ENCODE results near the gene KLF13. TPM values are rescaled to one million over a fixed set of nuclear protein-coding genes. Genes with fewer than 3 reads are reported as not detected.

Gene KLF13
- total RNA-seq, 1 donor from 2014 or later = 26.9 TPM

DNA sequence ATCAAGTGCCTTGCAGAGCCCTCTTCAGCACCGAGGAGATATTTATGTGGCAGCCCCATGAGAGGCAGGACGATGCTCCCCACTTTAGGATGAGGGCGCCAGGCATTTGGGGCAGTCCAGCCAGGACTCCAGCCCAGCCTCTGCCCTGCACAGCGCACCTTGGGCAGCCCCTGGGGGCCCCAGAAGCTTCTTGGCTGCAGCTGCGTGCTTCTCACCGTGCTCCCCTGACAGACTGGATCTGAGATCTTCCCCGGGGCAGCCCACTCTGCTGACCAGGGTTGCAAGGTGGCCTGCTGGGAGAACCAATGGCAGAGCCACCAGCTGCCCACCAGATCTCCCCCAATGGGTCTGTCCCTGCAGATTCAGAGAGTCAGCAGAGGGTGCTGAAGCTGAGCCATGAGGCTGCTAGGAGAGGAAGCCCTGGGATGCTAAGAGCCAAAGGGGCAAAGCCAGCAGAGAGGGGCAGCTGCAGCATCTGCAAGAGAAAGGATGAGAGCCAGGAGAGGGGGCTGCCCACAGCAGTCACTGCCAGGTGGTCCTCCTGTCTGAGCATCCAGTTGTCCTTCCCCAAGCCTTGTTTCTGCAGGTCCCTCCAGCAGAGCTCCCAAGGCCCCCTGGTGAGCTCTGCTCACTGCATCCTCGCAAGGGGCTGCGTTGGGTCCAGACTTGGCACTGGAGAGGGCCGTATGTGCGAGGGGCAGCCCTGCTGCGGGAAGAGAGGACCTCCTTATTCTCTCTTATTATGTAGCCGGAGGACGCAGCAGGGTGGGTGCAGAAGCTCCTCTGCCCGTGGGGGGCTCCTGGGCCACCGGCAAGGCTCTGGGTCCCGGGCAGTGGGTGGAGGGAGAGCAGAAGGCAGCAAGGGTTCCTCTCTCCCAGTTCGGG, 14.7 kb upstream of the KLF13 start:
- DNase-seq (ENCODE audit: low spot score, unreplicated experiment) = no peak
- Mint-ChIP-seq H3K4me3 (ENCODE audit: low read depth) (no peak overlapping the region), H3K27me3 (peaks cover 18% of the 10 kb centered on the region), H3K36me3 (ENCODE audit: insufficient read depth) (no peaks in the 10 kb centered on the region), H3K9me3 (ENCODE audit: low read depth) (no peaks in the 10 kb centered on the region), H3K4me1 (ENCODE audit: low read depth) (peaks cover 3% of the 10 kb centered on the region), H3K27ac (no peak overlapping the region)
- TF ChIP-seq, protein P1, sequence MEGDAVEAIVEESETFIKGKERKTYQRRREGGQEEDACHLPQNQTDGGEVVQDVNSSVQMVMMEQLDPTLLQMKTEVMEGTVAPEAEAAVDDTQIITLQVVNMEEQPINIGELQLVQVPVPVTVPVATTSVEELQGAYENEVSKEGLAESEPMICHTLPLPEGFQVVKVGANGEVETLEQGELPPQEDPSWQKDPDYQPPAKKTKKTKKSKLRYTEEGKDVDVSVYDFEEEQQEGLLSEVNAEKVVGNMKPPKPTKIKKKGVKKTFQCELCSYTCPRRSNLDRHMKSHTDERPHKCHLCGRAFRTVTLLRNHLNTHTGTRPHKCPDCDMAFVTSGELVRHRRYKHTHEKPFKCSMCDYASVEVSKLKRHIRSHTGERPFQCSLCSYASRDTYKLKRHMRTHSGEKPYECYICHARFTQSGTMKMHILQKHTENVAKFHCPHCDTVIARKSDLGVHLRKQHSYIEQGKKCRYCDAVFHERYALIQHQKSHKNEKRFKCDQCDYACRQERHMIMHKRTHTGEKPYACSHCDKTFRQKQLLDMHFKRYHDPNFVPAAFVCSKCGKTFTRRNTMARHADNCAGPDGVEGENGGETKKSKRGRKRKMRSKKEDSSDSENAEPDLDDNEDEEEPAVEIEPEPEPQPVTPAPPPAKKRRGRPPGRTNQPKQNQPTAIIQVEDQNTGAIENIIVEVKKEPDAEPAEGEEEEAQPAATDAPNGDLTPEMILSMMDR (IDR thresholded peaks at IDR 0.05; ENCODE audit: unreplicated experiment) = no peak

DNA sequence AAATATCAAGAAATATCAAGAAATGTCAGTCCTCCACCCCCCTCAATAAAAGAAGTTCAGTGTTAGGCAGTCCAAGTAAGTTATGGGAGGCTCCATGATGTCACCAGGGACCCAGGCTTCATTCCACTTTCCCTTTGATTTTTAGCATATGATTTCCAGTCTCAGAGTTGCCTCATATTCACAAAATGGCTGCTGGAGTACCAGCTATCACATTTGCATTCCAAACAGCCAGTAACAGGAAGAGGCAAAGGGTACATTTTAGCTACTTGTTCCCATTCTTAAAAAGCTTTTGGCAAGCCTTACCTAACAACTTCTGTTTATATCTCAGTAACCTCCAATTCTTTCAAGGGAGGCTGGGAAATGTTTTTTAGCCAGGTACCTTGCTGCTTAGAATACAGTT, 13.4 kb upstream of the KLF13 start:
- no peak overlapping the region for H3K27ac Mint-ChIP-seq
- H3K36me3 Mint-ChIP-seq (ENCODE audit: insufficient read depth) = no peaks in the 10 kb centered on the region
- H3K27me3 Mint-ChIP-seq = peaks cover 15% of the 10 kb centered on the region
- H3K9me3 Mint-ChIP-seq (ENCODE audit: low read depth) = no peaks in the 10 kb centered on the region
- H3K4me1 Mint-ChIP-seq (ENCODE audit: low read depth) = no peaks in the 10 kb centered on the region
- no peak for DNase-seq (ENCODE audit: low spot score, unreplicated experiment)
- TF ChIP-seq, protein P1 (IDR thresholded peaks at IDR 0.05; ENCODE audit: unreplicated experiment) = no peak
- H3K4me3 Mint-ChIP-seq (ENCODE audit: low read depth) = no peak overlapping the region

DNA sequence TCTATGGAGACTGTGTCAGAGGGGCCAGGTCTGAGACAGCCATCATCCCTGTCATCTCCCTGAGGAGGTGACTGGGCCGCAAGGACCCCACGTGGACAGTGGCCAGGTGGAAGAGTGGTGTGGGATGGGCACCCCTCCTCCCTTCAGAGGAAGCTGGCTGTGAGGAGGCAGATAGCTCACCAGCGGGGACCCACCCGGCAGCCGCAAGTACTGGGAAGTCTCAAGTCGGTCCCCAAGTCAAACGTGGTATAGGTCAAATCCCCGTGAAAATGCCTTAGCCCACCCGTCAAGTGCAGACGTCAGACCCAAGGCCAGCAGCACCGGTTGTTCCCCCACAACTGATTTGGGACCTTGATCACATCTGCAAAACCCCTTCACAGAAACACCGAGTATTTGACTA, 12.3 kb upstream of the KLF13 start:
- no peaks in the 10 kb centered on the region for H3K4me1 Mint-ChIP-seq (ENCODE audit: low read depth)
- H3K27me3 Mint-ChIP-seq = peaks cover 13% of the 10 kb centered on the region
- TF ChIP-seq, protein P1 (IDR thresholded peaks at IDR 0.05; ENCODE audit: unreplicated experiment) = no peak
- H3K27ac Mint-ChIP-seq = no peak overlapping the region
- H3K36me3 Mint-ChIP-seq (ENCODE audit: insufficient read depth) = no peaks in the 10 kb centered on the region
- no peak for DNase-seq (ENCODE audit: low spot score, unreplicated experiment)
- no peaks in the 10 kb centered on the region for H3K9me3 Mint-ChIP-seq (ENCODE audit: low read depth)
- H3K4me3 Mint-ChIP-seq (ENCODE audit: low read depth) = no peak overlapping the region

DNA sequence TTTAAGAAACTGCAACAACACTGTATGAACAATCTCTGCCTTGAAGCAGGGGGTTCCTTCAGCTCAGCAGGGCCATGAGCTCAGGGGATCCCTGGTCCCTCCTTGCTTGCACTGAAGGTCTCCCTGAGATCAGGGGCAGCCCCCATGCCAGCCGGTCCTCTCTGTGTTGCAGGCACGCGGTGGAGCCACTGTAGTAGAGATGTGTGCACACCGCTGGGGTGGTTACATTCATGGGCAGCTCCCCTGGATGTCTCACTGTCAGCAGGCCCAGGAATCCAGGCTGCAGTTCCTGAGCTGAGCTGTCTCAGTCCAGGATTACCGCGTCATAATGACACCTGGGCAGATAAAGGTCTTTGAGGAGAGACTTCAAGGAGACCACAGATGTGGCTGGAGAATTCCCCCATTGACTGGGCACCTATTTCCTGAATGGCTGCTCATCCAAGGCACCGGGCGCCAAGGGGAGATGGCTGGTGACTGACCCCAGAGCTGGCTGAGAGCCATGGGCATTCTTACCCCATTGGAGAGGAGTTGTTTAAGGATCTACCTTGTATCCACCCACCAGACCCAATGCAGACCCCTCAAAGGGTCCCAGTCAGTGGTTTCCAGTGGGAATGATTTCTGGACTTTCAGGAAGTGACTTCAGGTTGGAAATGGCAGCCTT, 10.4 kb upstream of the KLF13 start:
- H3K9me3 Mint-ChIP-seq (ENCODE audit: low read depth) = no peaks in the 10 kb centered on the region
- DNase-seq (ENCODE audit: low spot score, unreplicated experiment) = no peak
- H3K4me1 Mint-ChIP-seq (ENCODE audit: low read depth) = no peaks in the 10 kb centered on the region
- no peak overlapping the region for H3K27ac Mint-ChIP-seq
- H3K4me3 Mint-ChIP-seq (ENCODE audit: low read depth) = no peak overlapping the region
- peaks cover 22% of the 10 kb centered on the region for H3K27me3 Mint-ChIP-seq
- H3K36me3 Mint-ChIP-seq (ENCODE audit: insufficient read depth) = no peaks in the 10 kb centered on the region
- TF ChIP-seq, protein P1 (IDR thresholded peaks at IDR 0.05; ENCODE audit: unreplicated experiment) = no peak

DNA sequence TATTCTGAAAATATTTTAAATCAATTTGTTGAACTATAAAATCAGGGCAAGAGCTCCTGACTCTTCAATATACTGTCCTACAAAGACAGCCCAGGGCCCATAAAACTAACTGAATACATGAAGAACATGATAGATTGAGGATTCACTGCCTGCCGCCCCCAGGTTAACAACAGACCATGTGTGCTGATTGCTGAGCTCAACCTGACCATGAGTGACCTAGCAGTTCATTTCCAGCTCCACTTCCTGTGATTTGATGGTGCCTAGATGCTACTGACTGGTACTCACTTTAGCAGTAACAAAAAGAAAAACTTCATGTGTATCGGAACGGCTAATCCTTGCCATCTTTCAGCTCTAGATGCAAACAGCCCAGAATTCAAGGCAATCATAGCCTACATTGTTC, 9.6 kb upstream of the KLF13 start:
- H3K4me1 Mint-ChIP-seq (ENCODE audit: low read depth) = no peaks in the 10 kb centered on the region
- no peak overlapping the region for H3K27ac Mint-ChIP-seq
- TF ChIP-seq, protein P1 (IDR thresholded peaks at IDR 0.05; ENCODE audit: unreplicated experiment) = no peak
- H3K36me3 Mint-ChIP-seq (ENCODE audit: insufficient read depth) = no peaks in the 10 kb centered on the region
- peaks cover 23% of the 10 kb centered on the region for H3K27me3 Mint-ChIP-seq
- H3K4me3 Mint-ChIP-seq (ENCODE audit: low read depth) = no peak overlapping the region
- DNase-seq (ENCODE audit: low spot score, unreplicated experiment) = no peak
- no peaks in the 10 kb centered on the region for H3K9me3 Mint-ChIP-seq (ENCODE audit: low read depth)

Data from progenitor cell of endocrine pancreas (in vitro differentiated cells).